MCF 10A (cell line): ENCODE data around the gene MAP4. TPM values are rescaled to one million over a fixed set of nuclear protein-coding genes. Genes with fewer than 3 reads are reported as not detected.
A peak's percentile ranks its signal among the peaks of the same experiment; 100 is the strongest.
"Not testable (repeated sequence)": the region's sequence is repeated elsewhere in the genome, so short reads cannot be mapped to it uniquely, and the experiment has no call there.

Experiments
- BruUV-seq: library from RNA; stranded (reverse); fragments of 400-500 nt; replicated peaks from 2 replicates; lab custom pipeline; 2021; lab: Mats Ljungman, UMichigan
- CTCF ChIA-PET: fragments of 300-600 bp; sonication (Branson Sonifier 250); formaldehyde crosslinking; extraction: SDS; loops from one replicate; lab custom pipeline; 2021; ENCODE audit warnings: antibody characterized with exemption, inconsistent platforms; lab: Yijun Ruan, JAX
- POLR2A ChIA-PET: fragments of 300-600, 350-650 bp; sonication (Branson Sonifier 250); formaldehyde crosslinking; extraction: SDS; loops from one replicate; lab custom pipeline; 2020; ENCODE audit warnings: antibody characterized with exemption, inconsistent platforms; lab: Yijun Ruan, JAX
- DNase-seq: peaks from one replicate; pipeline ENCODE4 v3.0.0-alpha.2; 2018; ENCODE audit not compliant: unreplicated experiment
- H3K27ac Mint-ChIP-seq: one replicate; pipeline ENCODE4 v1.8.0; 2022; ENCODE audit warnings: mild to moderate bottlenecking, low read depth, mixed read lengths; ENCODE audit not compliant: unreplicated experiment
- H3K27me3 Mint-ChIP-seq: one replicate; pipeline ENCODE4 v1.8.0; 2022; ENCODE audit warnings: mixed read lengths; ENCODE audit not compliant: insufficient read depth, unreplicated experiment
- H3K36me3 Mint-ChIP-seq: one replicate; pipeline ENCODE4 v1.8.0; 2022; ENCODE audit warnings: mild to moderate bottlenecking, moderate library complexity, mixed read lengths; ENCODE audit not compliant: insufficient read depth, unreplicated experiment
- H3K4me1 Mint-ChIP-seq: one replicate; pipeline ENCODE4 v1.8.0; 2022; ENCODE audit warnings: mixed read lengths; ENCODE audit not compliant: insufficient read depth, unreplicated experiment
- H3K4me3 Mint-ChIP-seq: one replicate; pipeline ENCODE4 v1.8.0; 2022; ENCODE audit warnings: mild to moderate bottlenecking, moderate library complexity, mixed read lengths; ENCODE audit not compliant: unreplicated experiment
- H3K9me3 Mint-ChIP-seq: one replicate; pipeline ENCODE4 v1.8.0; 2022; ENCODE audit warnings: mixed read lengths; ENCODE audit not compliant: unreplicated experiment
- intact Hi-C: fragments of 100-400 bp; cut with micrococcal nuclease; formaldehyde crosslinking; loops from 2 replicates; pipeline ENCODE4 v1.14.1; 2022
- total RNA-seq: library from RNA; stranded (reverse); gene quantifications from 2 replicates; pipeline ENCODE4 v1.2.3, GENCODE V29; 2022
- TF ChIP-seq, protein P1 (sequence below): fragments of 200-600 bp; IDR thresholded peaks from one replicate; pipeline ENCODE4 v1.8.0; 2022; ENCODE audit warnings: antibody characterized with exemption, mild to moderate bottlenecking; ENCODE audit not compliant: unreplicated experiment

Gene MAP4
- total RNA-seq, 1 experiment from 2014 or later = 217 TPM

DNA sequence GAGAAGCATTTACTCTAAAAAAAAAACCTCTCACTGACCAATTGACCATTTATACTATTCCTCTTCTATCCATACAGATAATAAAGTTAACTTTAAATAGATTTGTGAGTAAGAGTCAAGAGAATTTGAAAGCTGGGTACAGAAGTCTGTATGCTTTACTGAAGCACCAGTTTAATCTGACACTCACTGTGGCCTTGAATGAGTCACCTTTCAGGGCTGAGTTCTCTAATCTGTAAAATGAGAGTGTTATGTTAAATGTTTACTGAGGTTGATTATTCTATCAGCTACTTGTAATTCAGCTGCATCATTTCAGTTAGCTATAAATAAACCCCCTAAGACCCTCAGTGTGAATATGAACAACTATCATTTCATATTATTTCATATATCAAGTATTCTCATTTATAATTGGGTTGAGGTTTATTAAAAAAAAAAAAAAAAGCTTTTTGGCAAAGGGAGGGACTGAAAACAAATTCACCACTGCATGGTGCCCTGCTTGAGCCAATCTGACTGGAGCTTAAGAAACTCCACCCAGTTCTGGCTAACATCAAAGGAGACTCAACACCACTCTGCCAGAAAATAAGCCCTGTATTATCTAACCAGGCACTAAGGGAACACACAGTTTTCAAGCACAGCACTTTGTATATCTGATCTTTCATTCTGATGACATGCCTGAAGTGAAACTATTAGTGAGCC, 2.8 kb downstream of the MAP4 start:
- no peaks in the 10 kb centered on the region for H3K9me3 Mint-ChIP-seq
- H3K27ac Mint-ChIP-seq = peak overlapping the region; percentile 63
- DNase-seq = peak; percentile 61
- H3K4me3 Mint-ChIP-seq = no peak overlapping the region
- TF ChIP-seq, protein P1, sequence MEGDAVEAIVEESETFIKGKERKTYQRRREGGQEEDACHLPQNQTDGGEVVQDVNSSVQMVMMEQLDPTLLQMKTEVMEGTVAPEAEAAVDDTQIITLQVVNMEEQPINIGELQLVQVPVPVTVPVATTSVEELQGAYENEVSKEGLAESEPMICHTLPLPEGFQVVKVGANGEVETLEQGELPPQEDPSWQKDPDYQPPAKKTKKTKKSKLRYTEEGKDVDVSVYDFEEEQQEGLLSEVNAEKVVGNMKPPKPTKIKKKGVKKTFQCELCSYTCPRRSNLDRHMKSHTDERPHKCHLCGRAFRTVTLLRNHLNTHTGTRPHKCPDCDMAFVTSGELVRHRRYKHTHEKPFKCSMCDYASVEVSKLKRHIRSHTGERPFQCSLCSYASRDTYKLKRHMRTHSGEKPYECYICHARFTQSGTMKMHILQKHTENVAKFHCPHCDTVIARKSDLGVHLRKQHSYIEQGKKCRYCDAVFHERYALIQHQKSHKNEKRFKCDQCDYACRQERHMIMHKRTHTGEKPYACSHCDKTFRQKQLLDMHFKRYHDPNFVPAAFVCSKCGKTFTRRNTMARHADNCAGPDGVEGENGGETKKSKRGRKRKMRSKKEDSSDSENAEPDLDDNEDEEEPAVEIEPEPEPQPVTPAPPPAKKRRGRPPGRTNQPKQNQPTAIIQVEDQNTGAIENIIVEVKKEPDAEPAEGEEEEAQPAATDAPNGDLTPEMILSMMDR = no peak
- intact Hi-C loops = loop anchor here (10.0 kb wide), 1 partner anchor 71 kb away; no protein-coding TSS in a partner anchor
- H3K27me3 Mint-ChIP-seq = no peaks in the 10 kb centered on the region
- ChIA-PET CTCF (interaction anchor here (0.6 to 2.0 kb wide), 7 partner anchors 13 to 848 kb away, joined by 3 to 9 read pairs (median 3); no protein-coding TSS in a partner anchor), POLR2A (interaction anchor here (0.5 to 3.2 kb wide), 8 partner anchors 12 to 182 kb away, joined by 3 to 14 read pairs (median 4); no protein-coding TSS in a partner anchor)
- H3K4me1 Mint-ChIP-seq = peaks cover 35% of the 10 kb centered on the region
- H3K36me3 Mint-ChIP-seq = no peaks in the 10 kb centered on the region
- no TSS peak for BruUV-seq

DNA sequence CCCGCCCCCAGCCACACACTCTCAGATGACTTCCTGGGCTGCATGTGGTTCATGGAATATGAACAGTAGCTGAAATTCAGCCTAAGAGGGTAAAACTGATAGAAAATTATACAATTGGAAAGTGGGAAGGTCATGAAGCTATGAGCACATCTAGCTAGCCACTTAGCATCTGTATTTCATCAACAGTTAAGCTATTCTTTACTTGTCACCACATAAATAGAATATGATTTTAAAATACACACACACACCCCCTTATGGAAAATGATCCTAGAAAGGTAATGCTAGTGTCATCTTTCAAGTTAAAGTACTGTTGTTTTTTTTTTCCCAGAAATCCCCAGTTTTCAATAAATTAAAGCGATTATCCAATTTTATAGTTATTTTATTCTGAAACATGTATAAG, 3.6 kb downstream of the MAP4 start:
- Mint-ChIP-seq H3K4me3 (no peak overlapping the region), H3K27me3 (no peaks in the 10 kb centered on the region), H3K9me3 (no peaks in the 10 kb centered on the region), H3K4me1 (peaks cover 33% of the 10 kb centered on the region), H3K27ac (no peak overlapping the region), H3K36me3 (peaks cover 6% of the 10 kb centered on the region)
- POLR2A ChIA-PET = interaction anchor here (0.6 to 3.2 kb wide), 7 partner anchors 12 to 174 kb away, joined by 3 to 14 read pairs (median 4); no protein-coding TSS in a partner anchor
- TF ChIP-seq, protein P1 = no peak
- CTCF ChIA-PET = no interaction called here
- DNase-seq = no peak
- intact Hi-C loops = loop anchor here (10.0 kb wide), 1 partner anchor 72 kb away; no protein-coding TSS in a partner anchor
- BruUV-seq = no TSS peak

DNA sequence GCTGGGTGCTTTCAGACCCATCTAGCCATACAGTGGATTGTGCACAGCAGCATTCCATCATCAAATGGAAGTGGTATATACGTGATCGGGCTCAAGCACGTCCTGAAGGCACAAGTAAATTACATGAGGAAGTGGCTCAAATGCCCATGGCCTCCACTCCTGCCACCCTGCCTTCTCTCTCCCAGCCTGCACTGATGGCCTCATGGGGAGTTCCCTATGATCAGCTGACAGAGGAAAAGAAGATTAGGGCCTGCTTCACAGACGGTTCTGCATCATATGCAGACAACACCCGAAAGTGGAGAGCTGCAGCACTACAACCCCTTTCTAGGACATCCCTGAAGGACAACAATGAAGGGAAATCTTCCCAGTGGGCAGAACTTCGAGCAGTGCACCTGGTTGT, 8.2 kb downstream of the MAP4 start:
- H3K9me3 Mint-ChIP-seq, H3K4me3 Mint-ChIP-seq, intact Hi-C loops, DNase-seq, H3K4me1 Mint-ChIP-seq, BruUV-seq, H3K27ac Mint-ChIP-seq, H3K27me3 Mint-ChIP-seq: not testable (repeated sequence)
- ChIA-PET POLR2A (interaction anchor here (0.7 kb wide), 1 partner anchor 100 kb away, joined by 3 read pairs; no protein-coding TSS in a partner anchor), CTCF (interaction anchor here (1.0 kb wide), 1 partner anchor 143 kb away, joined by 4 read pairs; no protein-coding TSS in a partner anchor)
- peaks cover 14% of the 10 kb centered on the region for H3K36me3 Mint-ChIP-seq

DNA sequence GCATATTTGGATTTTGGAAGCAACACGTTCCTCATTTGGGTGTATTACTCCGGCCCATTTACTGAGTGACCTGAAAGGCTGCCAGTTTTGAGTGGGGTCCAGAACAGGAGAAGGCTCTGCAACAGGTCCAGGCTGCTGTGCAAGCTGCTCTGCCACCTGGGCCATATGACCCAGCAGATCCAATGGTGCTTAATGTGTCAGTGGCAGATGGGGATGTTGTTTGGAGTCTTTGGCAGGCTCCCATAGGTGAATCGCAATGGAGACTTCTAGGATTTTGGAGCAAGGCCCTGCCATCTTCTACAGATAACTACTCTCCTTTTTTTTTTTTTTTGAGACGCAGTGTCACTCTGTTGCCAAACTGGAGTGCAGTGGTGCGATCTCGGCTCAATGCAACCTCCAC, 8.9 kb downstream of the MAP4 start:
- CTCF ChIA-PET = interaction anchor here (1.0 kb wide), 1 partner anchor 144 kb away, joined by 4 read pairs; no protein-coding TSS in a partner anchor
- intact Hi-C loops, H3K9me3 Mint-ChIP-seq, H3K4me3 Mint-ChIP-seq, DNase-seq, H3K27me3 Mint-ChIP-seq, H3K4me1 Mint-ChIP-seq, BruUV-seq, H3K27ac Mint-ChIP-seq: not testable (repeated sequence)
- peaks cover 14% of the 10 kb centered on the region for H3K36me3 Mint-ChIP-seq
- POLR2A ChIA-PET = interaction anchor here (0.7 kb wide), 1 partner anchor 17 kb away, joined by 3 read pairs; no protein-coding TSS in a partner anchor

DNA sequence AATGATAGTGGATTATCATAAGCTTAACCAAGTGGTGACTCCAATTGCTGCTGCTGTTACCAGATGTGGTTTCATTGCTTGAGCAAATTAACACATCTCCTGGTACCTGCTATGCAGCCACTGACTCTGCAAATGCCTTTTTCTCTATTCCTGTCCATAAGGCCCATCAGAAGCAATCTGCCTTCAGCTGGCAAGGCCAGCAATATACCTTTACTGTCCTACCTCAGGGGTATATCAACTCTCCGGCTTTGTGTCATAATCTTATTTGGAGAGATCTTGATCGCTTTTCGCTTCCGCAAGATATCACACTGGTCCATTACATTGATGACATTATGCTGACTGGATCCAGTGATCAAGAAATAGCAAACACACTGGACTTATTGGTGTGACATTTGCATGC, 9.4 kb downstream of the MAP4 start:
- peaks cover 18% of the 10 kb centered on the region for H3K36me3 Mint-ChIP-seq
- intact Hi-C loops, BruUV-seq, CTCF ChIA-PET, H3K4me3 Mint-ChIP-seq, H3K4me1 Mint-ChIP-seq, H3K27ac Mint-ChIP-seq, DNase-seq, H3K9me3 Mint-ChIP-seq, H3K27me3 Mint-ChIP-seq: not testable (repeated sequence)
- POLR2A ChIA-PET = interaction anchor here (0.7 kb wide), 1 partner anchor 17 kb away, joined by 3 read pairs; no protein-coding TSS in a partner anchor
